Spleen (tissue), 7 donors: Measurements from ENCODE around the gene TNFAIP3.

Experiments
- POLR2AphosphoS5 ChIP-seq, 3 donors: sonication (generic); formaldehyde crosslinking; IDR thresholded peaks; one replicate each; pipeline ENCODE4 v1.5.1; 2017; ENCODE audit warnings: antibody characterized with exemption in 3 of 3
- TF ChIP-seq, protein P1 (sequence below), 11 experiments: fragments of 200-600 bp in 7 of 11; fragments of 450-650 bp in 4 of 11; sonication (generic) in 4 of 11; IDR thresholded peaks in 8 of 11; conservative IDR thresholded peaks in 3 of 11; 1 replicate in 7 of 11; 2 replicates in 4 of 11; pipeline versions ENCODE4 v1.4.0 to v1.8.0; 2016 to 2021; ENCODE audit warnings: antibody characterized with exemption in 11 of 11, inconsistent platforms in 4 of 11, mild to moderate bottlenecking in 1 of 11
- donor health status: DM: no; HTN: no; CAD: no; lungs with moderate emphysema.
- donor health status: DM: no; HTN: no; CAD: no.
- donor health status: DM: no; HTN: no; CAD: no.

DNA sequence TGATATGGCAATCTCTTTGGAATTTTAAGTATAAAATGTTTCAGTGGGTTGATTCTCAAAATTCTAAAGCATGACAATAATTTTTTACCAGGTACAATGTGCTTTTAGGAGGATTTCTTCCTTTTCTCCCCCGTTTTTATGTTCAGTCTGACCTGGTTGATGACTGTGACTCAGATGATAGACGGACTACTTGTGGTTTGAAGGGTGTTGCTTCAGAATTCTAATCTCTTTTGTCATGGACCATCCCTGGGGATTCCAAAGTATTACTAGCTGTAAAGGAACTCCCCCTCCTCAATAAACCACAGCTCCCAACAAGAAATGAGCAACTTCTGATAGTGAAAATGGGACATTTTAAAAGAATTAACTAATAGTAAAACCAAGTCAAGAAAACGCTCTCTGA, 34.9 kb upstream of the TNFAIP3 start:
- no peak for TF ChIP-seq POLR2AphosphoS5 (IDR thresholded peaks at IDR 0.05)
- TF ChIP-seq, protein P1, sequence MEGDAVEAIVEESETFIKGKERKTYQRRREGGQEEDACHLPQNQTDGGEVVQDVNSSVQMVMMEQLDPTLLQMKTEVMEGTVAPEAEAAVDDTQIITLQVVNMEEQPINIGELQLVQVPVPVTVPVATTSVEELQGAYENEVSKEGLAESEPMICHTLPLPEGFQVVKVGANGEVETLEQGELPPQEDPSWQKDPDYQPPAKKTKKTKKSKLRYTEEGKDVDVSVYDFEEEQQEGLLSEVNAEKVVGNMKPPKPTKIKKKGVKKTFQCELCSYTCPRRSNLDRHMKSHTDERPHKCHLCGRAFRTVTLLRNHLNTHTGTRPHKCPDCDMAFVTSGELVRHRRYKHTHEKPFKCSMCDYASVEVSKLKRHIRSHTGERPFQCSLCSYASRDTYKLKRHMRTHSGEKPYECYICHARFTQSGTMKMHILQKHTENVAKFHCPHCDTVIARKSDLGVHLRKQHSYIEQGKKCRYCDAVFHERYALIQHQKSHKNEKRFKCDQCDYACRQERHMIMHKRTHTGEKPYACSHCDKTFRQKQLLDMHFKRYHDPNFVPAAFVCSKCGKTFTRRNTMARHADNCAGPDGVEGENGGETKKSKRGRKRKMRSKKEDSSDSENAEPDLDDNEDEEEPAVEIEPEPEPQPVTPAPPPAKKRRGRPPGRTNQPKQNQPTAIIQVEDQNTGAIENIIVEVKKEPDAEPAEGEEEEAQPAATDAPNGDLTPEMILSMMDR (IDR thresholded peaks at IDR 0.05 in 8 of 11, conservative IDR thresholded peaks at IDR 0.05 in 3 of 11): no peak
